ENCODE measurements around the gene PAQR5. TPM values are rescaled to one million over a fixed set of nuclear protein-coding genes. Genes with fewer than 3 reads are reported as not detected.
A peak's percentile ranks its signal among the peaks of the same experiment; 100 is the strongest.

Gene PAQR5, protein sequence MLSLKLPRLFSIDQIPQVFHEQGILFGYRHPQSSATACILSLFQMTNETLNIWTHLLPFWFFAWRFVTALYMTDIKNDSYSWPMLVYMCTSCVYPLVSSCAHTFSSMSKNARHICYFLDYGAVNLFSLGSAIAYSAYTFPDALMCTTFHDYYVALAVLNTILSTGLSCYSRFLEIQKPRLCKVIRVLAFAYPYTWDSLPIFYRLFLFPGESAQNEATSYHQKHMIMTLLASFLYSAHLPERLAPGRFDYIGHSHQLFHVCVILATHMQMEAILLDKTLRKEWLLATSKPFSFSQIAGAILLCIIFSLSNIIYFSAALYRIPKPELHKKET
- polyA plus RNA-seq (ENCODE audit: insufficient read depth in 1 of 5, insufficient read length in 5 of 5, low replicate concordance in 1 of 5): 1 to 10 TPM; 4.9 to 7.5 (median 6.0) TPM
- long read RNA-seq, donor 1, full-length matches to known transcripts: 1 of 1 reads
- long read RNA-seq, donor 1, partial matches to known transcripts: 0 of 1 reads
- long read RNA-seq, donor 1, other reads (novel, unspliced or antisense): 0 of 1 reads
- long read RNA-seq, donor 2: 0 reads
- long read RNA-seq, donor 3, full-length matches to known transcripts: 1 of 1 reads
- long read RNA-seq, donor 3, partial matches to known transcripts: 0 of 1 reads
- long read RNA-seq, donor 3, other reads (novel, unspliced or antisense): 0 of 1 reads
- long read RNA-seq, donor 4, full-length matches to known transcripts: 1 of 1 reads
- long read RNA-seq, donor 4, partial matches to known transcripts: 0 of 1 reads
- long read RNA-seq, donor 4, other reads (novel, unspliced or antisense): 0 of 1 reads
- long read RNA-seq, donor 5: 0 reads
- long read RNA-seq, donor 6, full-length matches to known transcripts: 1 of 1 reads
- long read RNA-seq, donor 6, partial matches to known transcripts: 0 of 1 reads
- long read RNA-seq, donor 6, other reads (novel, unspliced or antisense): 0 of 1 reads
- long read RNA-seq, donor 7, full-length matches to known transcripts: 1 of 1 reads
- long read RNA-seq, donor 7, partial matches to known transcripts: 0 of 1 reads
- long read RNA-seq, donor 7, other reads (novel, unspliced or antisense): 0 of 1 reads
- long read RNA-seq, donor 8: 0 reads

DNA sequence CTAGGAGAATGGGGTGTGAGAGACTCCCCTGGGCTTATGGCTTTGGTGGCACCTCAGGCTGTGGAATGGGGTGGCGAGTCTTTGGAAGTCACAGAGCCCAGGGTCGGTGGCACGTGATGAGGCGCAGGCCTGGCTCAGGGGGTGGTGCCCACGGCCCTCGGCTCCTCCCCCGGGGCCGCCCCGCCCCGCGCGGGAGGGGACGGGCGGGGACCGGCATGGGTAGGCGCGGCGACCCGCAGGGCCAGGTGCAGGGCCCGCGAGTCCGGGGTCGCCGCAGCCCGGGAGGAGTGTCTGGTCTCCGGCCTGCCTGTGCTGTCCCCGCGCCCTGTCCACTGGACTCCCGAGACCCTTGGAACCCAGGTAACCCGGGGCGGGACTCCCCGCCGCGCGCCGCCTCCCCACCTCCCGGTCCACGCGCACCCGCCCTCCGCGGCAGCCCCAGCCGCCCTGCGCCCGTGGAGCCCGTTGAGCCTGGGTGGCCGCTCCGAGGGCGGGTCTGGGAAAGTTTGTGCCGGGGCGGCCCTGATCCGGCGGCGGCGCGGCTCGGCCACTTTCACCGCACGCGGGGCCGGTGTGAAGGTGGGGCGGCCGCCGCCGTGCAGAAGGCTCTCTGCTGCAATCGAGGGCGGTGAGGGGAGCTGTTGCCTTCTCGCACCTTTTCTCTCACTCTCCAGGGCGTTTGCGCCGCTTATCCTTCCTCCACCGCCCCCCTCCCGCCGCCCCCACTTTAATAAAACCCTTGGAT is at the start of gene PAQR5:
PAQR5 (plus strand) TSS at position 216 of the 745 bp plus-strand sequence. CDS start 61,169 bp downstream, outside the sequence.
- DNase-seq: no peak

DNA sequence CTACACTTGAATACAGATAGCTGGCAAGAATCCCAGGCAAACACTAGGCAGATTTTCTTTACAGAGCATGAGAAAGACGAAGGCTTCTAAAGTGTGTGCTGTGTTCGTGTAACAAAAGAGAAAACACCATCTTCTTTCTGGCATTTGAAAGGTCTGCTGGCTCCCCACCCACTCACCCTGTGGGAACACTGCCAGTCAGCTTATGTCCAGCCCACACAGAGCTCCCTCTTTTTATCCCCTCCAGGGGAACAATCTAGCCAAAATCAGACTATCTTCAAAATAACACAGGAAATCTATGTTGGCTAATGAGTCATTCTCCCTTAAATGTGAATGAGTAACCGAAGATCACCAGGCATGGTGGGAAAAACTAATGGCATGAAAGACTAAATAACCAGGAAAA is 45.6 kb upstream of the PAQR5 start:
- no peak for DNase-seq

DNA sequence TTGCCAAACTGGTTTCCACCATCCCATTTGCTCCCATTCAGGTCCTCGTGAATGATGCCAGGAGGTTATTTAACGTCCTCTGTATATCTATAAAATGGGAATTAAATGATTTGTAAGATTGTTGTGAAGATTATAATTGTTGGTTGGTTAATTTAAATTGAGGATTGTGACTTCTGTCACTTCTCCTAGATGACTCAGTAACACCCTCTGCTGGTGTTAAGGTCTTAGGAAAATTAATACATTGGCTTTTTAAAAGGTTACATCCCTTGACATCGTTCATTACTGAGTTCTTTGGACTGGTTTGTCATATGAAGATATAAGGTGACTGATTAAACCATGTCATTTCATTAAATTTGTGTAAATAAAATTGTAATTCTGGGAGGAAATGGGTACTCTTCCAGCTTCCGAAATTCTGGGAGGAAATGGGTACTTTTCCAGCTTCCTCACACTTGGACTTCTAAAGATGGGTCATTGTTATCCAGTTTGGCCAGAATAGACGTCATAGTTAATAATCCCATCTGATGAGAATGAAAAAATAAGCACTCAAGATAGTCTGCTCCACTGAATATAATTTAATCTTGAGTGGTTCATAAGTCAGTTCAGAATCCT is 33.3 kb upstream of the PAQR5 start:
- DNase-seq: no peak

DNA sequence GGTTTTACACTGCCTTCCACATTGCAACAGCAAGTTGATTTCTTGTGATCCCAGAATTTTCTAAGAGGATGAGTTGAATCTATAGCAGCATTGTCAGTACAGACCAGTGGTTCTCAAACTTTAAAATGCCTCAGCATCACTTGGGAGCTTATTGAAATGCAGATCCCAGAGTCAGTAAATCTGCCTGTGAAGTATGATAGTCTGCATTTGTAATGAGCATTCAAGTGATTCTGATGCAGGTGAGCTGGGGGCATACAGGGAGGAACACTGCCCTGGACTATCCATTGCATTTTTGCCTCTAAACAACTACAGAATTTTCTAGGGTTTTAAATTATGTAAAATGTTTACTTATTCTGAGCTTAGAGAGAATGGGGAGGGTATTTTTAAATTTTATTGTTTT is 27.5 kb upstream of the PAQR5 start:
- DNase-seq: no peak

DNA sequence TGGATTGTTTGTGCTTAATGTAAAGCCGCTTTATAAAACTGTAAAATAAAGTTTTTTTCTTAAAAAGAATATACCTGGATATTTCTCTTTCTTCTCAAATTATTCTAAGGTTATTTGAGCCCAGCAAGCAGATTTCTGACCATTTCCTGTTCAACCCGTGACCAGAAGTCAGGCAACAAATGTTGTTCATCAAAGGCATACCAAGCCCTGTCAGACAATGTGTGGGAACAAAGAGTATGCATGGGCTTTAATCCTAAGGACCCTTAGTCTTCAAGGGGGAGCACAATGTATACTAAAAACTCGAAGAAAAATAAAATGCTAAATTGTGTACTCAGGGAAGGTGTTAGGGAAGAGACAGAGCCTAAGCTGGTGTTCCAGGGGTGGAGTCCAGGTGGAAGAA is 26.6 kb upstream of the PAQR5 start:
- DNase-seq: no peak

DNA sequence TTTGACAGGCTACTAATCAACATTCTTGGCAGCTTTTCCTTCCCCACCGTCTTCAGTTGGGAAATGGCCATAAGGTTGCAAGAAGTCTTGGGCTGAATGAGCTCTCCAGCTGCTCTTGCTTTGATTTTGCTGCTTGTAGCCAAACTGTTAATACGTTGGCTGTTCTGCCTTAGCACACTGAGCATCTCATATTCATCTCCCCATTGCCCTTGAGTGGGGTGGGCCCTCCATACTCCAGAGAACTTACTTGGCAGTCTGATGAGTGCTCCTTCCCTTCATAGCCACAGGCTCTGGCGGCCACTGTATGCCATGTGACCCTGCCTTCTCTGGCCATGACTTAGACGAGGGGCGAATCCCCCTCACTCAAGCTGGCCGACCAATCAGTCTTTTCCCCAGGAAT is 25.8 kb upstream of the PAQR5 start:
- DNase-seq: peak in 1 of 2 donors; percentile 67

DNA sequence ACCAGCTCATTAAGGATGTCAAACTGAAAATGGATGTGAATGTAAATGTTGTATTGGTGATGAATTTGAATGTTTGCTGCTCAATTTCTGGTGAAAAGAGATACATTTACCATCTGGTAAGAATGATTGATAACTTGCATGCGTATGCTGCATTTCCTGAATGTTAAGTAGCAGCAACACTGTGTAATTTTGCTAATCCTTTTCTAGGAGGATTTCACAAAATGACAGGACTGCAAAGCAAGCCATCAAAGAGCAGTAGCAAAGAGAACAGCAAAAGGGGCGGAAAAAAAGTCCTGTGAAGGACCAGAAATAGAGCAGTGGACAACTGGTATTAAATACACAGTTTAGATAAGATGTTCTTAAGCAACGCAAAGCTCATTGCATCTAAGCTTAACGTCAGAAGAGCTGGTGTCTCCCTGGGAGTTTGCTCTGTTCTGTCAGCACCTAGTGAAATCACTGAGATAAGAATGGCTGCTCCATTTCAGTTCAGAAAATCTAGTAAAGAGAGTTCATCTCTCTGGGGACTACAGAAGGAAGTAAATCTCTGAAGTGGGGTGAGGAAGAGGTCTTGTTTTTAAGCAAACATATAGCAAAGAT is 23.5 kb upstream of the PAQR5 start:
- DNase-seq: no peak

DNA sequence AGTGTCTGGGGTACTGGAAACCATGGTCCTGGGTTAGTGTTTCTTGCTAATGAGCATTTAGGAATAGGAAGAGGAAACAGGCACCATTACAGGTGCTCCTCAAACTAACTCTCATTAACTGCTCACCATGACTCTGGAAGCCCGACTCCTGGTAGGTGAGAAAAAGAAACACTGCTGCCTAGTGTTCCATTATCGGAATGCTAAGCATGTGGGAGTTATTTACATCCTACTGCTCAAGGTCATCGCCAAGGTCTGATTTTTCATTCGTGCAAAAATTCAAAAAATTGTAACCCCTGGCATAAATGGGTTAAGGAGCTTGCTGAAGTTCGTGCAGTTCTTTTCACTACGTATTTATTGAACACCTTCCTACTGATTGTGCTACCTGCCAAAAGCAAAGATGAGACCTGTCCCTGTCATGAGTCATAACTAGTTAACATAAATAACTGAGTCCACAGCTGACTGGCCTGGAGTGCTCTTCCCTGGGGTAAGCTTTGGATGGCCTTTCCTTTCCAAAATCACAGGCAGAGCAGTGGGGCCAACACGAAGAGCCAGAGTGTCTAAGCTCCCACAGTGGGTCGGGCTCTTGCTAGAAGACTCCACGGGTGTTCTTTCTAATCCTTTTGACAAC is 22.7 kb upstream of the PAQR5 start:
- DNase-seq: no peak

DNA sequence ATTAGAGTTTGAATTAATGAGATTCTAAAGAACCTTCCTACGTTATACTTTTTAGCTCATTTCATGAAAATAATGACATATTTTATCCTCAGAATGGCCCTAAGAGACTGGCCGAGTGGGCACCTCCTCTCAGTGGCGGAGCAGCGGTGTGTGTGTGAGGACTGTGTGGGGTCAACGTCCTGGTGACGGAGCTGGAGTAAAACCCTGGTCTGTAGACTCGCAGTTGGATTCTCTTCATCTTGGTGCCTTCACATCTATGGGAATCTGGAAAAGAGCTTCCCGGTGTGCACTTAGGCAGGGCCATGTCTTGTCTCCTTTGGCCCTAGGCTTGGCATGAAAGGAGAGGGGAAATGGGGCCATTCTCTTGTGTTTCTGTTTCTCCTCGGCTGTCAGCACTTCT is 21.4 kb upstream of the PAQR5 start:
- DNase-seq: no peak

DNA sequence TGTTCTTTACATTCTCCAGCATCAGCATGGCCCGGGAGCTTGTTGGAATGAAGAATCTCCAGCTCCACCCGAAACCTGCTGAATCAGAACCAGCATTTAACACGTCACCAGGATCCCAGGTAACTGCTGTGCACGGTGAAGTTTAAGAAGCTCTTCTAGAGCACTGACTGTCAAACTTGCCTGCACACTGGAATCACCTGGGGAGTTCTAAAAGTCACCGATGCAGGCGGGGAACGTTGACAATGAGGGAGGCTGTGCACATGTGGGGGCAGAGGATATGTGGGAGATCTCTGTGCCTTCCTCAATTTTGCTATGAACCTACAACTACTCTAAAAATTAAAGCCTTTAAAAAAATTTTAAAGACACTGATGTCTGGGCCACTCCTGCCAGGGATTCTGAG is 19.1 kb upstream of the PAQR5 start:
- DNase-seq: no peak

DNA sequence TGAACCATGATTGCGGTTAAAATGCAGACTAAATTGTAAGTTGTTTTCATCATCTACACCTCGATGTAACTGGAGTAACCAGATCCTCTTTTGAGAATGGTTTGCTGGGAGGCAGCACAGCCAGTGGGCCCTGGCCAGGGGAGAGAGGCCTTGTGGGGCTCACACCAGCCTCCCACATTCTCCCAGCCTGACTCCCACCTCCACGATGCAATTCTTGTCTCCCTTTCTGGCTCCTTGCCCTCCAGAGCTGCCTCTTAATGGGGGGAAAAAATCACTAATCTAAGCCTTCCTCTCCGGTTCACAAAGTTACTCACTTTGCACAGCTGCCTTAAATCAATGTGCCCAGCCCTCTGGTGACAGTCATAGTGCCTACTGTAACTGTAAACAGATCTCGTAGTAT is 17.9 kb upstream of the PAQR5 start:
- no peak for DNase-seq

DNA sequence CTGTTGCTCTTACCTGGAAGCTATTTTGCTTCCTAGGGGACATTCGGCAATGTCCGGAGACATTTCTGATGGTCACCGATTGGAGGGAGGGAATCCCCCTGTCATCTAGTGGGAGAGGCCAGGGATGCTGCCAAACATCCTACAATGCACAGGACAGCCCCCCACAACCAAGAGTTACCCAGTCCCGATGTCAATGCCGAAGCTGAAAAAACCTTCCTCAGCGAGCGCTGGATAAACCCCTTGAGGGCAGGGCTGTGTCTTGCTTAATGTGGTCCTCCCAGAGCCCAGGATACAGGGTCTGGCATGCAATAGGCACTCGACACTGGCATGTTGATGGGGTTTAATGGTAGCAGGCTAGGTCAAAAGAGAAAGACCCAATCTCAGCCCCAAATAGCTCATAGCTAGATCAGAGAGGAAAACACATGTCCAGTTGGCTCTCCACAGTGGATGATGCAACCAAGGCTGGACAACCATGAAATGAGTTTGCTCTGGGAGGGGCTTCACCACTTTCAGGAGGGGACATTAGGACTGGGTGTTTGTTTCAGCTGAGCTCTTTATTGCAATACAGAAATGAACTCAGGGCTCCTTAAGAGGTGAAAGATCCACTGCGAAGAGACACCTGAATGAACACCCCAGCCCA is 16.5 kb upstream of the PAQR5 start:
- no peak for DNase-seq

DNA sequence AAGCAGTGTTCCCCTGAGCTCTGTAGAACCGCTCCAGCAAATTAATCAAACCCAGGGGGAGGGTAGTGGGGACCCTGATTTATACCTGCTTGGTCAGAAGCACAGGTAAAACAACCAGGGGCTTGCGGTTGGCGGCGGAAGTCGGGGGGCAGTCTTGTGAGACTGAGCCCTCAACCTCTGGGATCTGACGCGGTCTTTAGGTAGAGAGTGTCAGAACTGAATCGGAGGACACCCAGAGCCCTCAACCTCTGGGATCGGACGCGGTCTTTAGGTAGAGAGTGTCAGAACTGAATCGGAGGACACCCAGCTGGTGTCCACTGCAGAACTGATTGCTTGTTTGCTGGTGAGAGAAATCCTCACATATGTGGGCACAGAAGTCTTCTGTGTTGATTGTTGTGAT is 12.9 kb upstream of the PAQR5 start:
- DNase-seq: no peak

DNA sequence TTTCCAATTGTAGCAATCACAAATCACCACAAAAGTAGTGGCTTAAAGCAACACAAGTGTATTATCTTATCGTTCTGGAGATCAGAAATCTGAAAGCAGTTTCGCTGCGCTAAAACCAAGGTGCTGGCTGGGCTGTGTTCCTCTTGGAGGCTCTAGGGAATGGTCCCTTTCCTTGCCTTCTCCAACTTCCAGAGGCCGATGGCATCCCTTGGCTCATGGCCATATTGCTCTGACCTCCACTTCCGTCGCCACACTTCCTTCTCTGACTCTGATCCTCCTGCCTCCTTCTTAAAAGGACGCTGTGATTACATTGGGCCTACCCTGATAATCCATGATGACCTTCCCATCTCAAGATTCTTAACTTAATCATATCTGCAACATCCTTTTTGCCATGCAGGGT is 10.7 kb upstream of the PAQR5 start:
- DNase-seq: no peak

DNA sequence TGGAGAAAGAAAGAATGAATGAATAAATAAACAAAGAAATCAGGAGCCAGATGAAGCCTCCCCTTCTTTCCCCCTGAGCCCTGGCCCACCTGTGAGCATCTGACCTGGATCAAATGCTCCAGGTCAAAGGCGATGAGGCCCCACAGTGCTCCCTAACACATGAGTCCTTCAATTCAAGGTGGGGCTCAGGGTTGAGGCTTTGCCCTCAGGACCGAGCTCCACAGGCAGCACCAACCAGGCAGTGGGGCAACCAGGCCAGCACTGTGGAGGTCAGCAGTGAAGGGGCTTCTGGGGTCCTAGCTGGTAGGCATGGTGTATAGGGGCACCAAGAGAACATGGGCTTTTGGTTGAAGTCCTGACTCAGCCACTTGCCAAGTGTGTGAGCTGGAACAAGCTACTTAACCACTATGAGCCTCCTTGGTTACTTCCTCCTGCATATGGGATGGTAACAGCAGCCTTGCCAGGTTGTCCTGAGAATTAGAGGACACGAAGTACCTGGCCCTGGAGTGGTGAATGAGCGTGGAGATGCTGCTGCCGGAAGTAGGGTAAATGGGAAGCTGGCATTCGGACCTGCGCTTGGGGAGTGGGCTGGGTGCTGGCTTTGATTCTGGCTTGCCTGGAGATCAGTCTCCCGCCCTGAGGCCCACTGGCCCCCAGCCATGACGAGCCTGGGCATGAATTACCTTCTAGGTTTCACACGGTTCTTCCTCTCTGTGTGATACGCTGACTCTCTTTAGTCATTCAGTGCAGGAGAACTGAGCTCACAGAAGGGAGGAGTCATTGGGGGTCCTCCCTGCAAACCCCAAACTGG is 10.0 kb upstream of the PAQR5 start:
- DNase-seq: no peak

DNA sequence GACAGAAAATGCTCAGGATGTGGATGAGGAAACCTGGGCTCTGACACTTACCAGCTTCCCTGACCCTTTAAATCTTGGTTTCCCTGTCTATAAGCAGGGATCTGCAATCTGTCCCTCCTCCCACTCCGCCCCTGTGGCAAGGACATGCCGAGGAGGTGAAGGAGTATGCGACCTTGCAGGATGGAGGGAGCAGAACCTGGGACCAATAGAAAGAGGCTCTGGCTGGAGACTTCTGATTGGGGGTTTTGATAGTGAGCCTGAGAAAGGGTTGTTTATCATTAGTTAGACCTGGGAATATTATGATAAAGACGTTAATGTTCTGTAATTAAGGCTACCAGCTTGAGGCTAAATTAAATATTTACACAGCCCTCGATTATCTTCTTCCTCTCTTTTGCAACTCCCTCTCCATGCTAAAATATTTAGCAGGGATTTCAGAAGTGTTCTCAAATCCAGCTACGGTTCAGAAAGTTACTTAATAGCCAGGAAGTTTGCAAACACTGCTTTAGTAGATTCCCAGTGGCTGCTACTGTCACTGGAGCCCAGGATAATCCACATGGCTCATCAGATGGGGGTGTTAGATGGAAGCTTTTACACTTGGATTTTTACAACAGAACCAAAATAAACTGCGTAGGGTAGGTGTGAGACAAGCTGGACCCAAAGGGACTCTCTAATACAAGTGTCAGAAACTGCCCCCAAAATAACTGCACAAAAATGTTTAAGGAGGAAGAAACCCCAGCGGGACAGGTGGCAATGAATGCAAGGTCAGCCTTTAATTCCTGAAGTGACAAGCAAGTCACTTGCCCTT is 9.2 kb upstream of the PAQR5 start:
- DNase-seq: no peak

DNA sequence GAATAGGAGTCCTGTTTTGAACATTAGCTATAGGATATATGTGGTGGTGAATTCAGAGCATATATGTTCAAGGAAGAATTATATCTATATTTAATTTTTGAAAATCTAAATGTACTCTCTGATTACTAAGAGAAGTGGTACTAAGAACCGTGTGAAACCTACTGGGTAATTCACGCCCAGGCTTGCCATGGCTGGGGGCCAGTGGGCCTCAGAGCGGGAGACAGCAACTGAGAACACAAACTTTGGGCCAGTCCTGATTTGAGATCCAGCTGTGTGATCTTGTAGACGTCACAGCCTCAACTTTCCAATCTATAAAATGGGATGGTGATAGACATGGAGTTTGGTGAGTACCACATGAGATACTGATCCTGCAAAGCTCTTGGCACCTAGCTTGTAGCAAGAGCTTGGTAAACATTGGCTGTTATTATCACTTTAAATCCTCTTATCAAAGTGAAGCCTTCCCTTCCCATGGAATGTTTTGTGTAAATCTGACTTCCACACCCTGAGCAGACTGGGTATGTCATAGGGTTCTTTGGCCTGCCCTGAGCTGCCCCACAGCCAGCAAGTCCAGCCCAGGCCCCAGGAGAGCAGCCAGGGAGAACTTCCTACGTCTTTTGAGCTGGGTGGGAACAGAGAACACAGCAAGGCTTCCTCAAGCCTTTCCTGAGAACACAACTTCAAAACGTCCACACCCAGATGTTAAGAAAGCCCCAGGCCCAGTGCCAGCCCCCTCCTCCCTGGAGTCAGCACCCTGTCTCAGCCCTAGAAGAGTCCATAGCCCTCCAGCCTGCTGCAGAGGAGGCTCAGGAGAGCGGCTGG is 8.2 kb upstream of the PAQR5 start:
- DNase-seq: no peak
